Osteocyte (in vitro differentiated cells): Measurements from ENCODE around the gene ZNF774. TPM values are rescaled to one million over a fixed set of nuclear protein-coding genes. Genes with fewer than 3 reads are reported as not detected.

Experiments used
- DNase-seq: peaks from one replicate; pipeline ENCODE4 v3.0.0; 2021; ENCODE audit warnings: mixed read lengths; ENCODE audit not compliant: unreplicated experiment; ENCODE audit errors: extremely low spot score
- H3K27ac Mint-ChIP-seq: one replicate; pipeline ENCODE4 v1.8.0; 2021; ENCODE audit warnings: mild to moderate bottlenecking, mixed read lengths; ENCODE audit not compliant: unreplicated experiment
- H3K27me3 Mint-ChIP-seq: one replicate; pipeline ENCODE4 v1.8.0; 2021; ENCODE audit warnings: mixed read lengths; ENCODE audit not compliant: unreplicated experiment
- H3K36me3 Mint-ChIP-seq: one replicate; pipeline ENCODE4 v1.8.0; 2021; ENCODE audit warnings: mixed read lengths; ENCODE audit not compliant: unreplicated experiment
- H3K4me1 Mint-ChIP-seq: one replicate; pipeline ENCODE4 v1.8.0; 2021; ENCODE audit warnings: mixed read lengths; ENCODE audit not compliant: unreplicated experiment
- H3K4me3 Mint-ChIP-seq: one replicate; pipeline ENCODE4 v1.8.0; 2021; ENCODE audit warnings: mild to moderate bottlenecking, moderate library complexity, mixed read lengths; ENCODE audit not compliant: unreplicated experiment
- H3K9me3 Mint-ChIP-seq: one replicate; pipeline ENCODE4 v1.8.0; 2021; ENCODE audit warnings: mixed read lengths; ENCODE audit not compliant: unreplicated experiment
- total RNA-seq: library from RNA; stranded (reverse); gene quantifications from 2 replicates; pipeline ENCODE4 v1.2.1, GENCODE V29; 2021
- TF ChIP-seq, protein P1 (sequence below): fragments of 200-600 bp; sonication (generic); IDR thresholded peaks from 2 replicates; pipeline ENCODE4 v1.5.0; 2021; ENCODE audit warnings: antibody characterized with exemption, mild to moderate bottlenecking, moderate library complexity

Gene ZNF774
- total RNA-seq, 1 donor from 2014 or later, result 1.6 TPM

DNA sequence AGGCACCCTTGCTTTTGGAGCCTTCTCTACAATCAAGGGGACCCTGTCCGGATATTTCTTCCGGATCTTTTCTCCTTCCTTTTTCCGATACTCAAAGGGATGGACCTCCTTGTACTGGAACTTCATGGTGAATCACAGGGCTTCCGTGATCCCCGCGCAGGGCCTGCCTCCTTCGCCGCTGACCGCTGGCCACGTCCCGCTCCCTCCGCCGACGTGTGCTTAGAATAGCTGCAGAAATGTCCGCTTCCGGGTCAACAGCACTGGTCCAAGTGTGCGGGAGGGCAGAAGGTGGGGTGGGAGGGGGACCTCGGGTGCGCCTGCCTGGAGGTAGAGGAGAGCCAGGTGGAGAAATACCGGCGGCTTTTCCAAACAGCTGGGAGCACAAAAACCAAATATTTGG is 3.0 kb upstream of the ZNF774 start:
- peaks cover 10% of the 10 kb centered on the region for H3K4me1 Mint-ChIP-seq
- H3K4me3 Mint-ChIP-seq, result no peak overlapping the region
- no peaks in the 10 kb centered on the region for H3K36me3 Mint-ChIP-seq
- DNase-seq, result no peak
- no peaks in the 10 kb centered on the region for H3K9me3 Mint-ChIP-seq
- H3K27me3 Mint-ChIP-seq, result no peaks in the 10 kb centered on the region
- TF ChIP-seq, protein P1, sequence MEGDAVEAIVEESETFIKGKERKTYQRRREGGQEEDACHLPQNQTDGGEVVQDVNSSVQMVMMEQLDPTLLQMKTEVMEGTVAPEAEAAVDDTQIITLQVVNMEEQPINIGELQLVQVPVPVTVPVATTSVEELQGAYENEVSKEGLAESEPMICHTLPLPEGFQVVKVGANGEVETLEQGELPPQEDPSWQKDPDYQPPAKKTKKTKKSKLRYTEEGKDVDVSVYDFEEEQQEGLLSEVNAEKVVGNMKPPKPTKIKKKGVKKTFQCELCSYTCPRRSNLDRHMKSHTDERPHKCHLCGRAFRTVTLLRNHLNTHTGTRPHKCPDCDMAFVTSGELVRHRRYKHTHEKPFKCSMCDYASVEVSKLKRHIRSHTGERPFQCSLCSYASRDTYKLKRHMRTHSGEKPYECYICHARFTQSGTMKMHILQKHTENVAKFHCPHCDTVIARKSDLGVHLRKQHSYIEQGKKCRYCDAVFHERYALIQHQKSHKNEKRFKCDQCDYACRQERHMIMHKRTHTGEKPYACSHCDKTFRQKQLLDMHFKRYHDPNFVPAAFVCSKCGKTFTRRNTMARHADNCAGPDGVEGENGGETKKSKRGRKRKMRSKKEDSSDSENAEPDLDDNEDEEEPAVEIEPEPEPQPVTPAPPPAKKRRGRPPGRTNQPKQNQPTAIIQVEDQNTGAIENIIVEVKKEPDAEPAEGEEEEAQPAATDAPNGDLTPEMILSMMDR, result no peak
- no peak overlapping the region for H3K27ac Mint-ChIP-seq

DNA sequence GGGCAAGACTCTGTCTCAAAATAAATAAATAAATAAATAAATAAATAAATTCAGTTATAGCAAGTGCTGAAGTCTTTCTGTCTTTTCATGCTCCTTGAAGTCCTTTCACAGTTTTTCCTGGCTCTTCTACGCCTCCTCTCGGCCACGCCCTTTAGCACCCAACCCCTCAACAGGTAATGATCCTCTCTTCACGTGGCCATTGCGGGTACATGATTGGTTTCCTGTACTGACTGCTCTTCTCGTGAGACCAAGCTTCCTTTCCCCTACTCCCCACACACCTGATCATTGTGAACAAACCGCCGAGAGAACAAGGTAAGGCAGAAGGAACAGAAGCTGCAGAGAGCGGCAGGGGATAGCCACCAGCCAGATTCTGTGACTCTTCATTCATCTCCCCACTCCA is 2.3 kb upstream of the ZNF774 start:
- no peak overlapping the region for H3K27ac Mint-ChIP-seq
- peaks cover 10% of the 10 kb centered on the region for H3K4me1 Mint-ChIP-seq
- no peaks in the 10 kb centered on the region for H3K9me3 Mint-ChIP-seq
- no peaks in the 10 kb centered on the region for H3K36me3 Mint-ChIP-seq
- no peaks in the 10 kb centered on the region for H3K27me3 Mint-ChIP-seq
- TF ChIP-seq, protein P1, result no peak
- H3K4me3 Mint-ChIP-seq, result no peak overlapping the region
- no peak for DNase-seq

DNA sequence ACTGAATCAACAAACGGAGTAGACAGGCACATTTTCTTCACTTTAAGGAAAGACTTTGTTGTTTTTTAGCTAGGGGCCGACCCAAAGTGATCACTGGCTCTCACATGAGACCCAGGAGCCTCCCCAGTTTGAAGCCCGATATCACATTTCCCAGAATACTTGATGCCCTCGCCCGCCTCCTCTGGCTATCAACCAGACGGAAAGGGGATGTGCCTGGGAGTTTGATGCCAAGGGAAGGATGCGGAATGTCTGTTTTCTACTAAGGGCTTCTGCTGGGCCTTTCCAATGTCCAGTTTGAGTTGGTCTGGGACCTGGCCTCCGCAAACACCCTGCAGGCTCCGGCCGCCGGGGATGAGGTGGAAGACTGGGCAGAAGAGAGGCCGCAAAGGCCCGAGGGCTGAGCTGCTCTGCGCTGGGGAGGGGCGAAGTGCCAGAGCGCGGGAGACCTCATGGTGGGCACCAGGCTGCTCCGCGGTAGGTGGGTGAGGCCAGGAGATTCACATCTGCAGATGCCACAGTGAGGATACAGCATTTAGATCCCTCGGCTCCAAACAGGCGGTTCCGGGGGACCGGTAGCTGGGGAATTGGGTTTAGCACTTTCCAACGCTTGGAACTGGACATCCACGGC is 491 bp upstream of the ZNF774 start:
- Mint-ChIP-seq H3K4me3 (peak overlapping the region; percentile 87), H3K27me3 (no peaks in the 10 kb centered on the region), H3K9me3 (no peaks in the 10 kb centered on the region), H3K27ac (no peak overlapping the region), H3K4me1 (peaks cover 10% of the 10 kb centered on the region), H3K36me3 (no peaks in the 10 kb centered on the region)
- DNase-seq, result no peak
- TF ChIP-seq, protein P1, result no peak

DNA sequence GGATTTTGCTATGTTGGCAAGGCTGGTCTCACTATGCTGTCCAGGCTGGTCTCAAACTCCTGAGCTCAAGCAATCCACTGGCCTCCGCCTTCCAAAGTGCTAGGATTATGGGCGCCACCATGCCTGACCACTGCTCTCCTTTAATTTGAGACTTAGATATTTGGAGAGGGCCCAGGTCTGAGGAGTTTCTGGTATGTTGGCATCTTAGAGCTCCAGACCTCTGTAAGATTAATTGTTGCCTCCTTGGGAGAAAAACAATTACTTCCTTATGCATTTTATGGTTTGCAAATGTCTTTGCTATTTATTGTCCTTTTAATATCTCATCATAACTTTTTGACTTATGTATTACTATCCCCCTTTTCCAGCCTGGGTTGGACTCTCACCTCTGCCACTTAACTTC is 2.9 kb downstream of the ZNF774 start:
- Mint-ChIP-seq H3K36me3 (no peaks in the 10 kb centered on the region), H3K27ac (no peak overlapping the region), H3K27me3 (no peaks in the 10 kb centered on the region), H3K4me1 (peaks cover 10% of the 10 kb centered on the region), H3K4me3 (no peak overlapping the region), H3K9me3 (no peaks in the 10 kb centered on the region)
- DNase-seq, result no peak
- TF ChIP-seq, protein P1, result no peak

DNA sequence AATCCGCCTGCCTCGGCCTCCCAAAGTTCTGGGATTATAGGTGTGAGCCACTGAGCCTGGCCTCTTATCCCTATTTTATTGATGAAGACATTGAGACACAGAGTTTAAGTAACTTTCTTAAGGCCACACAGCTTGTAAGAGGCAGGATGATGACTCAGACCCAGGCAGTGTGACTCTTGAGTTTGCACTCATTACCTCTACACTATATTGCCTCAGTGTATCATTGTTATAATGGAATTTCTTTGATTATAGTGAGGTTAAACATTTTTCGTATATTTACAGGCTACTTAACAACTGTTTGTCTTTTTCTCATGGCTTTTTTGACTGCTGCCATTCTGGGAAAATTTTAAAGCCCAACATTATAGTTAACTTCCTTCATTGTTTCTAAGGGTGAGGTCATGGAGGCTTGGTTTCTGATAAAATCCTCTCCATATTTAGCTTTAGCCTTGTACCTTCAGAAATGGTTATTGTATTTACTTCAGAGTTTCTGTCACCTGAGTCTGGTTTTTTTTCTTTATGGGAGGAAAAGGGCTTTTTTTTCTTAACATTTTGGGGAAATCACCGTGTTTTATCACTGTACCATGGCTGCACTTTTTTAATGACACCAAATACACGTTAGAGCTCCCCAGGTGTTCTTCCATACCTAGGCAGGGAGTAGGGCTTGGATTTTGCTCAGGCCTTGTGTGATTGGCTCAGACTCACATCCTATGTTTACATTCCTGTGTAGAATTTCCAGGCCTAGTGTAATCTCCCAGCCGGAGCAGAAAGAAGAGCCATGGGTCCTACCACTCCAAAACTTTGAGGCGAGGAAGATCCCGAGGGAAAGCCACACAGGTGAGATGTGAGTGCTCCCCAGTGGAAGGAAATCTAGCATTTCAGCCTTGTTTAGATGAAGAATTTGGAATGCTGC is 6.3 kb downstream of the ZNF774 start:
- Mint-ChIP-seq H3K9me3 (no peaks in the 10 kb centered on the region), H3K4me3 (no peak overlapping the region), H3K27me3 (no peaks in the 10 kb centered on the region), H3K36me3 (peaks cover 6% of the 10 kb centered on the region), H3K27ac (no peak overlapping the region), H3K4me1 (peaks cover 16% of the 10 kb centered on the region)
- no peak for DNase-seq
- TF ChIP-seq, protein P1, result no peak
